ENCODE data around the gene POLR1H.
A peak's percentile ranks its signal among the peaks of the same experiment; 100 is the strongest.

The POLR1H gene

GRCh38 chr6:30097902-30098768 lies 37.1 kb downstream of the POLR1H start:
- no peak for DNase-seq

GRCh38 chr6:30100154-30100553 lies 39.1 kb downstream of the POLR1H start:
- no peak for DNase-seq

- DNase-seq: peak in 1 of 5 donors; percentile 18
Measured at GRCh38 chr6:30100585-30101443, 39.7 kb downstream of the POLR1H start.

- peak; percentile 58 to 66 (median 62) for DNase-seq
Measured at GRCh38 chr6:30101444-30102413, 40.7 kb downstream of the POLR1H start.

- DNase-seq: no peak
Measured at GRCh38 chr6:30102414-30102969, 41.4 kb downstream of the POLR1H start.

GRCh38 chr6:30102970-30103871 lies 42.2 kb downstream of the POLR1H start:
- peak; percentile 59 to 85 (median 74) for DNase-seq

GRCh38 chr6:30103872-30104179 lies 42.8 kb downstream of the POLR1H start:
- no peak for DNase-seq

GRCh38 chr6:30104661-30105060 lies 43.6 kb downstream of the POLR1H start:
- DNase-seq: no peak

- no peak for DNase-seq
Measured at GRCh38 chr6:30111266-30111856, 50.3 kb downstream of the POLR1H start.

- no peak for DNase-seq
Measured at GRCh38 chr6:30112402-30112994, 51.4 kb downstream of the POLR1H start.

- no peak for DNase-seq
Measured at GRCh38 chr6:30113003-30113759, 52.1 kb downstream of the POLR1H start, which contains the start of gene TRIM31. TSS of gene TRIM31 (minus strand) at chr6:30113090. CDS start at chr6:30112805, 285 bp downstream.

- no peak for DNase-seq
Measured at GRCh38 chr6:30113841-30114240, 52.8 kb downstream of the POLR1H start.

Measured in T-helper 1 cell (primary cell).